Measurements from ENCODE around the gene OPTC.

OPTC gene

DNA sequence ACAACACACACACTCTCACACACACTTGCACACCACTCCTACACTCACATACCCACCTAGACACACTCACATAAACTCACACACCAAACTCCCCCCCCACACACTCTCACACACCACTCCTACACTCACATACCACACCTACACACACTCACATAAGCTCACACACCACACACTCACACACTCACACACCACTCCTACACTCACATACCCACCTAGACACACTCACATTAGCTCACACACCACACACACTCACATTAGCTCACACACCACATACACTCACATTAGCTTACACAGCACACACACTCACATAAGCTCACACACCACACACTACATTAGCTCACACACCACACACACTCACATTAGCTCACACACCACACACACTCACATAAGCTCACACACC is 33.1 kb downstream of the OPTC start:
- H3K4me3 ChIP-seq (ENCODE audit: low read depth, low read length): no peak overlapping the region
- DNase-seq (ENCODE audit: low read depth): no peak
- TF ChIP-seq, protein P1, sequence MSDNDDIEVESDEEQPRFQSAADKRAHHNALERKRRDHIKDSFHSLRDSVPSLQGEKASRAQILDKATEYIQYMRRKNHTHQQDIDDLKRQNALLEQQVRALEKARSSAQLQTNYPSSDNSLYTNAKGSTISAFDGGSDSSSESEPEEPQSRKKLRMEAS (IDR thresholded peaks at IDR 0.05; ENCODE audit: low read depth, low read length): no peak
- TF ChIP-seq MYC (IDR thresholded peaks at IDR 0.05; ENCODE audit: low read depth, low read length): no peak
- TF ChIP-seq, protein P2, sequence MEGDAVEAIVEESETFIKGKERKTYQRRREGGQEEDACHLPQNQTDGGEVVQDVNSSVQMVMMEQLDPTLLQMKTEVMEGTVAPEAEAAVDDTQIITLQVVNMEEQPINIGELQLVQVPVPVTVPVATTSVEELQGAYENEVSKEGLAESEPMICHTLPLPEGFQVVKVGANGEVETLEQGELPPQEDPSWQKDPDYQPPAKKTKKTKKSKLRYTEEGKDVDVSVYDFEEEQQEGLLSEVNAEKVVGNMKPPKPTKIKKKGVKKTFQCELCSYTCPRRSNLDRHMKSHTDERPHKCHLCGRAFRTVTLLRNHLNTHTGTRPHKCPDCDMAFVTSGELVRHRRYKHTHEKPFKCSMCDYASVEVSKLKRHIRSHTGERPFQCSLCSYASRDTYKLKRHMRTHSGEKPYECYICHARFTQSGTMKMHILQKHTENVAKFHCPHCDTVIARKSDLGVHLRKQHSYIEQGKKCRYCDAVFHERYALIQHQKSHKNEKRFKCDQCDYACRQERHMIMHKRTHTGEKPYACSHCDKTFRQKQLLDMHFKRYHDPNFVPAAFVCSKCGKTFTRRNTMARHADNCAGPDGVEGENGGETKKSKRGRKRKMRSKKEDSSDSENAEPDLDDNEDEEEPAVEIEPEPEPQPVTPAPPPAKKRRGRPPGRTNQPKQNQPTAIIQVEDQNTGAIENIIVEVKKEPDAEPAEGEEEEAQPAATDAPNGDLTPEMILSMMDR (IDR thresholded peaks at IDR 0.05; ENCODE audit: low read depth, low read length): no peak
- no peak for TF ChIP-seq POLR2A (IDR thresholded peaks at IDR 0.05; ENCODE audit: extremely low read depth, insufficient read length)

DNA sequence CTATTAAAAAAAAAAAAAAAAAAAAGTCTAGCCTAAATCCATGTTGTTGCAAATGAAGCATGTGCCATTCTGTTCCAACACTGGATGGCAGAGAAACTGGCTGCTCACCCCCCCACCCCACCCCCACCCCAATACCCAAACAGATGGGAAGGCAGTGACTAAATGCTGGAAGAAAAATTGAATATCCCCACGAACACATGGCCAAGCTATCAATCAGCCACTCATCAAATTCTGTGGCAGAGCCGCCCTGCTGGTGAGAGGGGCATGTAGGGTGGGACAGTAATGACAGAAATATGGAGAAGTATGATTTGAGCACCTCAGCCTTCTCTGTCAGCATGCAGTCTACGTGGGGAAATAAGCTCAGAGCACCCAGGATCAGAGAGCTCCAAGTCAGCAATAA is 34.1 kb downstream of the OPTC start:
- no peak for DNase-seq (ENCODE audit: low read depth)
- TF ChIP-seq POLR2A (IDR thresholded peaks at IDR 0.05; ENCODE audit: extremely low read depth, insufficient read length) (no peak), MYC (IDR thresholded peaks at IDR 0.05; ENCODE audit: low read depth, low read length) (no peak)
- TF ChIP-seq, protein P2 (IDR thresholded peaks at IDR 0.05; ENCODE audit: low read depth, low read length): no peak
- TF ChIP-seq, protein P1 (IDR thresholded peaks at IDR 0.05; ENCODE audit: low read depth, low read length): no peak

DNA sequence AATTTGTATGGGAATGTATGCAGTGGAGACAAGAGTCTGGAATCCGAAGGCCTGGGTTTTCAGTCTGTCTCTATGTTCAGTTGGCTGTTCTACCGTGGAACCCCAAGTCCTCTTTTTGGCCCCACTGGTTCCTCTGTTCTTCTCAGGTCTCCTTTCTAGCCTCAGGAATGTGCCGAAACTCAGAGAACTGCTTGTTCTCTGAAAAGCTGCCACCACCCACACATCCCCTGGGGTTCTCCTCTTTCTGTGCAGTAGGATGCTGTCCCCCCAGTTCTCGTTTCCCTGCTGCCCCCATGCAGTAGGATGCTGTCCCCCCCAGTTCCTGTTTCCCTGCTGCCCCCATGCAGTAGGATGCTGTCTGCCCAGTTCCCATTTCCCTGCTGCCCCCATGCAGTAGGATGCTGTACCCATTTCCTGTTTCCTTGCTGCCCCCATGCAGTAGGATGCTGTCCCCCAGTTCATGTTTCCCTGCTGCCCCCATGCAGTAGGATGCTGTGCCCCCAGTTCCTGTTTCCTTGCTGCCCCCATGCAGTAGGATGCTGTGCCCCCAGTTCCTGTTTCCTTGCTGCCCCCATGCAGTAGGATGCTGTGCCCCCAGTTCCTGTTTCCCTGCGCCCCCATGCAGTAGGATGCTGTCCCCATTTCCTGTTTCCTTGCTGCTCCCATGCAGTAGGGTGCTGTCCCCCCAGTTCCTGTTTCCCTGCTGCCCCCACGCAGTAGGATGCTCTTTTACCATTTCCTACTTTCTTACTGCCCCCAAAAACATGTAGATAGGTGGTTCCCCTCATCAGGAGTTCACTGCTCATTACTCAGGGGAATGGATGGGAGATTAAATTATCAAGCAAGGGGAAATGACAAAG is 35.3 kb downstream of the OPTC start:
- TF ChIP-seq, protein P1 (IDR thresholded peaks at IDR 0.05; ENCODE audit: low read depth, low read length): no peak
- TF ChIP-seq MYC (IDR thresholded peaks at IDR 0.05; ENCODE audit: low read depth, low read length) (no peak), POLR2A (IDR thresholded peaks at IDR 0.05; ENCODE audit: extremely low read depth, insufficient read length) (no peak)
- TF ChIP-seq, protein P2 (IDR thresholded peaks at IDR 0.05; ENCODE audit: low read depth, low read length): no peak
- no peak overlapping the region for H3K4me3 ChIP-seq (ENCODE audit: low read depth, low read length)
- DNase-seq (ENCODE audit: low read depth): no peak

More for the DNA sequence above, 34.1 kb downstream of the OPTC start:
- no peak overlapping the region for H3K4me3 ChIP-seq (ENCODE audit: low read depth, low read length)

DNA sequence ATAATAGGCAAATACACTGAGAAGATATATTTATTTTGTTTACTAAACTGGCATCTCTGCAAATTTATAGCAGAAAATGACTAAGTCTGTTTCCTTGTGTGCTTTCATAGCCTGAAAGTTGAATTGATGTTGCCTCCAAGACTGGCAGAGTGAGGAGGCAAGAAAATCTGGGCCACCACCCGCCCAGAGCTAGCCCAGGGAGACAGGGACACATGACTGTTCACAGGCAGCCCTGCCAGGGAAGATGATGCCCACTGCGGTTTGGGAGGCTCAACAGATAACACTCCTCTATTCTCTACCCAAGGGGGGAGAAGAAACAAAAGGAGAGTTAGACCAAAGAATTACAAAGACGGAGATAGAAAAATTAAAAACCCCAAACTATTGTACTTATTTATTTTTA is 37.1 kb downstream of the OPTC start:
- DNase-seq (ENCODE audit: low read depth): no peak
- TF ChIP-seq, protein P2 (IDR thresholded peaks at IDR 0.05; ENCODE audit: low read depth, low read length): no peak
- TF ChIP-seq POLR2A (IDR thresholded peaks at IDR 0.05; ENCODE audit: extremely low read depth, insufficient read length) (no peak), MYC (IDR thresholded peaks at IDR 0.05; ENCODE audit: low read depth, low read length) (no peak)
- TF ChIP-seq, protein P1 (IDR thresholded peaks at IDR 0.05; ENCODE audit: low read depth, low read length): no peak
- no peak overlapping the region for H3K4me3 ChIP-seq (ENCODE audit: low read depth, low read length)

DNA sequence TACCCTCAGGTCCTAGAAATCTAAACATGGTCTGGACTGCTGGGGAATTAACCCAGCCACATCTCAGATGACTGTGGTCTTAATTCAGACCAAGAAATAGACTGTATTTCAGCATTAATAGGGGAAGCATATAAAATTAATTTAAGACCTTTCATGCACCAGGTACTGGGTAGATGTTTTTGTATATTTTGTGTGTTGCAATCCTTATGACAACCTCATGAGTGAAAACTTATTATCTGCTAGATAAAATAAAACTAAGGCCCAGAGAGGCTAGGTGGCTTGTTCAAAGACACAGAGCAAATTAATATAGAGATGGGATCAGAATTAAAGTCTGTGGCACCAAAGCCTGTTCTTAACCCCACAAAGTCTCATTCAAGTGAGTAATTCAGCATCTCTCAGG is 40.1 kb downstream of the OPTC start:
- DNase-seq (ENCODE audit: low read depth): no peak
- TF ChIP-seq MYC (IDR thresholded peaks at IDR 0.05; ENCODE audit: low read depth, low read length): no peak
- TF ChIP-seq POLR2A (IDR thresholded peaks at IDR 0.05; ENCODE audit: extremely low read depth, insufficient read length): no peak
- TF ChIP-seq, protein P2 (IDR thresholded peaks at IDR 0.05; ENCODE audit: low read depth, low read length): no peak
- TF ChIP-seq, protein P1 (IDR thresholded peaks at IDR 0.05; ENCODE audit: low read depth, low read length): no peak
- H3K4me3 ChIP-seq (ENCODE audit: low read depth, low read length): no peak overlapping the region

All from NB4 (cell line).